Stimulated activated CD4-positive, alpha-beta T cell treated with anti-CD3 and anti-CD28 coated beads, TNF-alpha, amount 100 ng/mL, for 4 hours (primary cell): Measurements from ENCODE around the gene SLC35G6.
A peak's percentile ranks its signal among the peaks of the same experiment; 100 is the strongest.
"Not testable (repeated sequence)": the region's sequence is repeated elsewhere in the genome, so short reads cannot be mapped to it uniquely, and the experiment has no call there.

ENCODE experiments used
- DNase-seq, 3 experiments: peaks; one replicate each; pipeline ENCODE4 v3.0.0-alpha.2; 2020; ENCODE audit warnings: low read depth in 3 of 3

Gene SLC35G6

GRCh38 chr17:7478276-7479212 is 2.7 kb upstream of the SLC35G6 start:
- DNase-seq = peak in 1 of 3 experiments; percentile 22

DNA sequence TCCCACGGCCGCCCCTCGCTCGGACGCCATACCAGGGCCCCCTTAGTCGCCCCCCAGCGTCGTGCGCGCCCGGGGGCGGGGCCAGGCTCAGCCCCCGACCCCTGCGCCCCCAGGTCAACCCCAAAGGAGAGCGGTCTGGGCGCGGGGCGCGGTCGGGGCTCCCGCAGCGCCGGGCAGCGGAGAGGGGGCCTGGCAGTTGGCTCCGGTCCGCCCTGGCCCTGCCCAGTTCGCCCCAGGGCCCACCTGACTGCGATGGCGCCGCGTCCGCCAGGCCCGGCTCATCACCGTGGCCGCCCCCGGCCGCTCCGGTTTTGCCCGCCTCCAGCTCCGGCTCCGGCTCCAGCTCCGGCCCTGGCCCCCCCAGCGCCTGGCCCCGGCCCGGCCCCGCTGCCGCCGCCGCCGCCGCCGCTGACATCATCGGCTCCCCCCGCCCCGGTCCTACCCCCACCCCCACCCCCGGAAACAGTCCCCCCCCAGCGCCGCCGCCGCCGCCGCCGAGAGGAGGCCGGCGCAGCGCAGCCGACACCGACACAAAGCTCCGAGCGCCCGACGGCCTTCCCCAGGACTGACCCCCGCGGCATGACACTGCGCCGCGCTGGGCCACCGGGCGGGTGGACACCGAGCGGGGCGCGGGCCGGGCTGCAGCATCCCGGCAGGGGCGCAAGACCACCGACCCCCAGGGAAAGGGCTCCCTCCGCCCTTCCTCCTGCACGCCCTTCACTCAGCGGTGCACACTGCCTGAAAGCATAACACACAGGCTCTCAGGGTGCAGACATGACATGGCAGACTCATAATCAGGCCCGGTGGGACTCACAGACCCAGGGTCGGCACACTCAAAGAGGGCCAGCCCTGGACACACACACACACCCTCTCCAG is 1.8 kb upstream of the SLC35G6 start, which contains the start of gene ZBTB4:
Gene ZBTB4, minus strand, starts transcription at position 419 of the 876 bp plus-strand sequence. CDS start 12,830 bp downstream, outside the sequence.
- peak; percentile 37 to 49 (median 46) for DNase-seq

- no peak for DNase-seq
Measured at GRCh38 chr17:7480089-7480384, 1.2 kb upstream of the SLC35G6 start.

GRCh38 chr17:7481842-7482741 is 846 bp downstream of the SLC35G6 start:
- not testable (repeated sequence) for DNase-seq

DNA sequence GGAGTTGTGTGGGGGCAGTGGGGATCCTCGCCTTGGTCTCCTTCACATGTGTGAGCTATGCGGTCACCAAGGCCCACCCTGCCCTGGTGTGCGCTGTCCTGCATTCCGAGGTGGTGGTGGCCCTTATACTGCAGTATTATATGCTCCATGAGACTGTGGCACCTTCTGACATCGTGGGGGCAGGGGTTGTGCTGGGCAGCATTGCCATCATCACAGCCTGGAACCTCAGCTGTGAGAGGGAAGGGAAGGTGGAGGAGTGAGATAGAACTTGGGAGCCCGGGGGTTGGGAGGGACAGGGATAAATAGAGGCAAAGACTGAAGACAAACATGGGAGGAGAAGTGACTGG is 1.5 kb downstream of the SLC35G6 start:
- DNase-seq = not testable (repeated sequence)

DNA sequence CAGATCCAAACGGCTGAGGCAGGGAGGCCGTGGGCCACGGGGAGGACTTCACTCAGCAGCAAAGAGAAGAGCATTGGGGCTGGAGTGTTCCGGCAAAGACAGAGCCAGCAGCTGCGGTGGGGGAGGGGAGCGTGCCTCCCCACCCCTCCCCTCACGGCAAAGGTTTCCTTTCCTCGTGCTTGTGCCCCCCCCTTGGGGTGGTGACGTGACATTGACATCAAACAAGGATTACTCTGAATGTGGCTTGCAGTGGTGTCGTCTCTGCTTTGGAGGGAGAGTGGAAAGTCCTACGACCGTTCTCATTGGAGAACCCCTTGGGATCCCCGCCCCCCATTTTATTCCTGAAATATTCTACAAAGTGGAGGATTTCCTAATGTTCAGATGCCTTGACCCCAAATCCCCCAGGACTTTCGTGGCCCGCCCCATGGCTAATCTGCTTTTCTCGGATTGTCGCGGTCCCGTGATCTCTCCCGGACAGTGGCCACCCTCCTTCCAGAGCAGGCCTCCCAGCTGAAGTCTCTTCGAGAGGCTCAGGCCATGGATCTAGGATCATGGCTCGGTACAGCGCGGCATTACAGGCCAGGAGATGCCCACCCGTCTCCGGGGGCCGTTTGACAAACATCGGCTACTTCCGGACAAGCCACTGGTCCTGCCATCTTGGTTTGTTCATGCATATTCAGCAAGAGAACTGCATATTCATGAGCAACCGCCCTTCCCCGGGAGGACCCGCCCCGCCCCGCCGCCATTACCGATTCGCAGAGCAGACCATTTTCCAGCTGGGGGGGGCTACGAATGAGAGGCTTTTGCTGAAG is 2.2 kb downstream of the SLC35G6 start:
- DNase-seq = peak; percentile 85 to 96 (median 88)

DNA sequence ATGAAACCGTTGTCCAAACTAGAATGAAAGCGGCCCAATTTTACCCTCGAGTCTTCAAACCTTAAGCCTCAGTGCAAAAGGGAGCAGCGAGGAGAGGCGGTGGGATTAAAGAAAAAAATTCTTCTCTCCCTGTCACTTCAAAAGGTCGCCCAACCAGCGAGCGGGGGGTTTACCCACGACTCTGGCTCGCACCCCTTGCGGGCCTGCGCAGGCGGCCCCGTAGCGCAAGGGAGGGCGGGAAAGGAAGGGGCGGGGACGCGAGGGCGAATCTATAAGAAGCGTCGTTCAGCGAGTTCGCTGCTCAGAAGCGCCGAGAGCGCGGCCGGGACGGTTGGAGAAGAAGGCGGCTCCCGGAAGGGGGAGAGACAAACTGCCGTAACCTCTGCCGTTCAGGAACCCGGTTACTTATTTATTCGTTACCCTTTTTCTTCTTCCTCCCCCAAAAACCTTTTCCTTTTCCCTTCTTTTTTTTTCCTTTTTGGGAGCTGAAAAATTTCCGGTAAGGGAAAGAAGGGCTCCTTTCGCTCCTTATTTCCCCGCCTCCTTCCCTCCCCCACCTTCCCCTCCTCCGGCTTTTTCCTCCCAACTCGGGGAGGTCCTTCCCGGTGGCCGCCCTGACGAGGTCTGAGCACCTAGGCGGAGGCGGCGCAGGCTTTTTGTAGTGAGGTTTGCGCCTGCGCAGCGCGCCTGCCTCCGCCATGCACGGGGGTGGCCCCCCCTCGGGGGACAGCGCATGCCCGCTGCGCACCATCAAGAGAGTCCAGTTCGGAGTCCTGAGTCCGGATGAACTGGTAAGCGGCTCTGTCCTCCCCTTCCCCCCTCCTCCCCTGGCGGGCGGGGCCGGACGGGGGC is 3.0 kb downstream of the SLC35G6 start, which contains the start of gene POLR2A:
Gene POLR2A, plus strand, starts transcription at position 300 of the 852 bp plus-strand sequence.
- DNase-seq = peak; percentile 96 to 98 (median 97)

DNA sequence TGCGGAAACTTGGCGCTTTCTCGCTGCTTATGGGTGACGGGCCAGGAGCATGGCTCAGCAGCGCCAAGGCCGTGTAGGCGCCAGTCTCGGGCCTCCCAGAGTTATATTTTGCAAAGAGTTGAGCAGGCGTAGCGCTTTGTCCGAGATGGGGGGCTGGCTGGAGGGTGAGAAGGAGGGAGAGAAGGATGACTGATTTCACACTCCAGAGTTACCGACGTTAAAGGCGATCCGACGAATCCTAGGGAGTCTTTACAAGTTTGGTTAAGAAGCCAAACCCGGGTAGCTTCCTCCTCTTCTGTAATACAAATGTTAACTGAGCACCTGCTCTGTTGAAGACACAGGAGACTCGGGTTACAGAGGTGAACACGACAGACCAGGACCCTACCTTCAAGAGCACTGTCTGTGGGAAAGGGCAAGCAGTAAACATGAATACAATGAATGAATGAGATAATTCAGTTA is 3.7 kb downstream of the SLC35G6 start:
- DNase-seq = no peak

DNA sequence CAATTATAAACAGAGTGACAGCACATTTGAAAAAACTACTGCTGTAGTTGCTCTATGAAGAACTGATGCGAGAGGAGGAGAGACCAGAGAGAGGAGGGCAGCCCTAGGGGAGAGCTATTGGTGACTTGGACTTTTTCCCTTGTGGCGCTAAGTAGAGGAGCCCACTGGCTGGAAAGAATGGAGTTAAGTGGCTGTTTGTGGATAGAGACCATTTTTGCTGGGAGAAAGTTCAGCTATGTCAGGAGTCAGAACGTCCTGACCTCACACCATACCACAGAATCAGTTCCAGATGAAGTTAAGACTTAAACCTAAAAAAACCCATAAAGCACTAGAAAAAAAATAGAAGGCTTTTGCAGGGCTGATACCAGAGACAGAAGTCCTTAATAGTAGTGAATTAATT is 4.9 kb downstream of the SLC35G6 start:
- no peak for DNase-seq

DNA sequence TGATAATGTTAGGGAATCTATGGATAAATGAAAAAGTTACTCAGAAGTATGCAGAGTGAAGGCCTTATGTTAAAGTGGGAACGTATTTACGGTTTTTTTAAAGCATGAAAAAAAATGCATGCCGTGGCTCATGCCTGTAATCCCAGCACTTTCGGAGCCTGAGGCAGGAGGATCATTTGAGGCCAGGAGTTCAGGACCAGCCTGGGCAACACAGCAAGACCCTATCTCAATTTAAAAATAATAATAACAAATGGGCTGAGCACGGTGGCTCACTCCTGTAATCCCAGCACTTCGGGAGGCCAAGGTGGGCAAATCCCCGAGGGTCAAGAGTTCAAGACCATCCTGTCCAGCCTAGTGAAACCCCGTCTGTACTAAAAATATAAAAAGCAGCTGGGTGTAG is 8.9 kb downstream of the SLC35G6 start:
- no peak for DNase-seq

GRCh38 chr17:7491583-7491982 is 10.3 kb downstream of the SLC35G6 start:
- no peak for DNase-seq

- DNase-seq = no peak
Measured at GRCh38 chr17:7493941-7494340, 12.7 kb downstream of the SLC35G6 start.

DNA sequence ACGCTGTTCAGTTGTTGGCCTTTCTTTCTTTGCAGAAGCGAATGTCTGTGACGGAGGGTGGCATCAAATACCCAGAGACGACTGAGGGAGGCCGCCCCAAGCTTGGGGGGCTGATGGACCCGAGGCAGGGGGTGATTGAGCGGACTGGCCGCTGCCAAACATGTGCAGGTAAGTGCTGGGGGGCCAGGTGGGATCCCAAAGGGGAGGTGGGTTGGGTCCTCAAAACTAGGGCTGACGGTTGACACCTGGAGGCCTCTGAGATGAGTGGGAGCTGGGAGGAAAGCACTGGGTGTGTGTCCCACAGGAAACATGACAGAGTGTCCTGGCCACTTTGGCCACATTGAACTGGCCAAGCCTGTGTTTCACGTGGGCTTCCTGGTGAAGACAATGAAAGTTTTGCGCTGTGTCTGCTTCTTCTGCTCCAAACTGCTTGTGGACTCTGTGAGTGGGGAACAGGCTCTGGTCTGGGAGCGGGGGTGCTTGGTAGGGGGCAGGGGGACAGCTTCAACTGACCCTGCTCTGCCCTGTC is 14.7 kb downstream of the SLC35G6 start:
- DNase-seq = no peak

DNA sequence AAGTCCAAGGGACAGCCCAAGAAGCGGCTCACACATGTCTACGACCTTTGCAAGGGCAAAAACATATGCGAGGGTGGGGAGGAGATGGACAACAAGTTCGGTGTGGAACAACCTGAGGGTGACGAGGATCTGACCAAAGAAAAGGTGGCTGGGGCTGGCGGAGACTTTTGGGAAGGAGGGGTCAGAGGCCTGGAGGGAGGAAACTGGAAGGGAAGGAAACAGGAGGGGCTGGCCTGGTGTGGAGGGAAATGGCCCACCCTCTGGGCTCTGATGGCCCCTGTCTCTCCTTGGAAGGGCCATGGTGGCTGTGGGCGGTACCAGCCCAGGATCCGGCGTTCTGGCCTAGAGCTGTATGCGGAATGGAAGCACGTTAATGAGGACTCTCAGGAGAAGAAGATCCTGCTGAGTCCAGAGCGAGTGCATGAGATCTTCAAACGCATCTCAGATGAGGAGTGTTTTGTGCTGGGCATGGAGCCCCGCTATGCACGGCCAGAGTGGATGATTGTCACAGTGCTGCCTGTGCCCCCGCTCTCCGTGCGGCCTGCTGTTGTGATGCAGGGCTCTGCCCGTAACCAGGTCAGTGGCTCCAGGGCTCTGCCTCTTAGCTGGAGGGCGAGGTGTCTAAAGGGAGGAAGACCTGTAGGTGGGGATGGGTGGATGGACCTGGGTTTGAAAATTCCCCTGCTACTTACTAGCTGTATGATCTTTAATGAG is 15.4 kb downstream of the SLC35G6 start:
- no peak for DNase-seq

DNA sequence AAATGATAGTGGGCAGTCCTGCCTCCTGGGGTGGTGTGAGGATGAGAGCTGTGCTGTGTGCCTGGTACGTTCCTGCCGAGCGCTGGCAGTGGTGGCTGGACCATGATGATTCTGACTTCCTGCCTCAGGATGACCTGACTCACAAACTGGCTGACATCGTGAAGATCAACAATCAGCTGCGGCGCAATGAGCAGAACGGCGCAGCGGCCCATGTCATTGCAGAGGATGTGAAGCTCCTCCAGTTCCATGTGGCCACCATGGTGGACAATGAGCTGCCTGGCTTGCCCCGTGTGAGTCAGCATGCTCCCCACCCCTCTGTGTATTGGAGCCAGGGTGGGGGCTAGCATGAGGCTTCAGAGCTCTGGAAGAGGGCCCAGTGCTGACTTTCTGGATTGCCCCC is 16.0 kb downstream of the SLC35G6 start:
- no peak for DNase-seq

- DNase-seq = no peak
Measured at GRCh38 chr17:7497636-7498035, 16.4 kb downstream of the SLC35G6 start.

GRCh38 chr17:7499161-7499560 is 17.9 kb downstream of the SLC35G6 start:
- DNase-seq = no peak

- no peak for DNase-seq
Measured at GRCh38 chr17:7501729-7502128, 20.5 kb downstream of the SLC35G6 start.
